ENCODE data around the gene SPG21. TPM values are rescaled to one million over a fixed set of nuclear protein-coding genes. Genes with fewer than 3 reads are reported as not detected.
A peak's percentile ranks its signal among the peaks of the same experiment; 100 is the strongest.

Gene SPG21
- total and polyA plus RNA-seq, 2 of the 4 experiments (the other 2 are of a cell fraction): 59.9 to 60.8 TPM

GRCh38 chr15:64931381-64931780 is 58.3 kb downstream of the SPG21 start:
- peak overlapping the region; percentile 77 for H2AFZ ChIP-seq (replicated peaks; ENCODE audit: low read length, poor library complexity)
- no peak overlapping the region for H2BK5ac ChIP-seq (ENCODE audit: low read depth, low read length, poor library complexity, severe bottlenecking)
- dilution Hi-C loops (cut with HindIII; ENCODE audit: low sequenced_read_pairs, unreplicated experiment): no loop called here
- in situ Hi-C loops (cut with MboI; ENCODE audit: low sequenced_read_pairs): no loop called here
- no peak overlapping the region for H2BK120ac ChIP-seq (ENCODE audit: low read depth, low read length)
- H2BK15ac ChIP-seq (ENCODE audit: low read depth, low read length): no peak overlapping the region
- H3K27me3 ChIP-seq (ENCODE audit: control insufficient read depth, insufficient read depth, low read length): no peaks in the 10 kb centered on the region
- ChIA-PET POLR2A (ENCODE audit: unreplicated experiment) (no interaction called here), CTCF (no interaction called here)
- no peaks in the 10 kb centered on the region for H3K9me3 ChIP-seq (ENCODE audit: control insufficient read depth, insufficient read depth, low read length)
- H2AK5ac ChIP-seq (ENCODE audit: low read depth, low read length): no peak overlapping the region
- H3K36me3 ChIP-seq (ENCODE audit: control insufficient read depth, insufficient read depth, low read length): peaks cover 2% of the 10 kb centered on the region; the same call in 1 of the 2 replicates
- no peak overlapping the region for H3K4me3 ChIP-seq (ENCODE audit: insufficient read depth, low read depth, low read length)
- DNase-seq: no peak
- H3K9ac ChIP-seq (ENCODE audit: low read depth, low read length): no peak overlapping the region
- no peak overlapping the region for H3K14ac ChIP-seq (replicated peaks; ENCODE audit: low read depth, low read length)
- H3K56ac ChIP-seq (ENCODE audit: extremely low read depth, insufficient read depth, low read length): no peak overlapping the region
- H2BK20ac ChIP-seq (ENCODE audit: low read depth, low read length): no peak overlapping the region
- TF ChIP-seq CHD1 (IDR thresholded peaks at IDR 0.05; ENCODE audit: low read depth, low read length): no peak
- TF ChIP-seq CTCF (conservative IDR thresholded peaks at IDR 0.05; ENCODE audit: low read depth, low read length): no peak
- no peak for TF ChIP-seq MXI1 (IDR thresholded peaks at IDR 0.05; ENCODE audit: borderline replicate concordance, low read depth, low read length)
- TF ChIP-seq USF2 (IDR thresholded peaks at IDR 0.05; ENCODE audit: low read depth, low read length): no peak
- H3K9me1 ChIP-seq (ENCODE audit: insufficient read depth, low read length): peaks cover 19% of the 10 kb centered on the region
- peaks cover 8% of the 10 kb centered on the region for H3K4me1 ChIP-seq (ENCODE audit: control insufficient read depth, insufficient read depth, low read length)
- no peak overlapping the region for H3K4me2 ChIP-seq (ENCODE audit: low read depth, low read length)
- H4K20me1 ChIP-seq (ENCODE audit: insufficient read depth, low read length): no peaks in the 10 kb centered on the region
- no peak overlapping the region for H3K27ac ChIP-seq (ENCODE audit: insufficient read depth, low read length)
- ATAC-seq (ENCODE audit: low read depth): no peak
- H3K23ac ChIP-seq (ENCODE audit: low read depth, low read length): no peak overlapping the region
- no peak overlapping the region for H3K4ac ChIP-seq (ENCODE audit: low read depth, low read length)
- no peak overlapping the region for H2AK9ac ChIP-seq (replicated peaks; ENCODE audit: low read depth, low read length, poor library complexity)
- no peak overlapping the region for H4K5ac ChIP-seq (ENCODE audit: low read depth, low read length)
- no peak overlapping the region for H4K91ac ChIP-seq (ENCODE audit: insufficient read depth, low read depth, low read length)
- H3K79me1 ChIP-seq (ENCODE audit: low read depth in 1 of 2, low read length in 2 of 2): peaks cover 0 to 3% of the 10 kb centered on the region in 2 experiments; a peak in 1 of 4 replicates
- intact Hi-C loops (cut with micrococcal nuclease): no loop called here
- 96% methylated on average over 7 of the region's 8 CpGs; no CpG with 5 or more reads in 1 of the 2 experiments for WGBS, 2 experiments (ENCODE audit: extremely low coverage in 2 of 2, insufficient read length in 1 of 2)
- BruUV-seq (replicated peaks): no TSS peak
- H3K18ac ChIP-seq (ENCODE audit: low read depth, low read length): no peak overlapping the region
- no peak overlapping the region for H4K8ac ChIP-seq (ENCODE audit: low read depth in 2 of 2, low read length in 2 of 2)
